ENCODE data around the gene RPAP3. TPM values are rescaled to one million over a fixed set of nuclear protein-coding genes. Genes with fewer than 3 reads are reported as not detected.

Gene RPAP3
- total RNA-seq, 1 donor from 2014 or later = 39.6 TPM

DNA sequence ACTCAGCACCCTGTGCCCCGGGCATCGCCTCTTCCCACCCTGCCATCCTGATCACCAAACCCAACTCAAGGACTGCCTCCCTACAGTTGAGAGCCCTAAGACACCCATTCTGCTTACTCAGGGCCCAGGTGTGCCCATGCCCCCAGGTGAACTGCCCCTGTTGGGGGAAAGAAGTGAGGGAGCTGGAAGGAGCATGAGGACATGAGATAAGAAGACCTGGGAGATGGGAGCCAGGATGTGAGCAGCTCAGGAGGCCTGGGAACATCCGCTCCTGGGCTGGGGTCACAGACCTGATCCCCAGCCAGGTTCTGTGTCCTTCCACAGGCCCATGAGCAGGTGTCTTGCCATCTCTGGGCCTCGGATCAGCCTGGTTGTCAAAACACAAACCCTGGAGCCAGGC, 46.3 kb upstream of the RPAP3 start:
- Mint-ChIP-seq H3K36me3 (peaks cover 4% of the 10 kb centered on the region), H3K27ac (no peak overlapping the region), H3K4me1 (peaks cover 41% of the 10 kb centered on the region), H3K27me3 (ENCODE audit: low read depth) (no peaks in the 10 kb centered on the region), H3K9me3 (no peaks in the 10 kb centered on the region), H3K4me3 (no peak overlapping the region)
- no peak for DNase-seq (ENCODE audit: low spot score in 2 of 2, unreplicated experiment in 2 of 2)
- no peak for TF ChIP-seq CTCF (IDR thresholded peaks at IDR 0.05; ENCODE audit: unreplicated experiment)

DNA sequence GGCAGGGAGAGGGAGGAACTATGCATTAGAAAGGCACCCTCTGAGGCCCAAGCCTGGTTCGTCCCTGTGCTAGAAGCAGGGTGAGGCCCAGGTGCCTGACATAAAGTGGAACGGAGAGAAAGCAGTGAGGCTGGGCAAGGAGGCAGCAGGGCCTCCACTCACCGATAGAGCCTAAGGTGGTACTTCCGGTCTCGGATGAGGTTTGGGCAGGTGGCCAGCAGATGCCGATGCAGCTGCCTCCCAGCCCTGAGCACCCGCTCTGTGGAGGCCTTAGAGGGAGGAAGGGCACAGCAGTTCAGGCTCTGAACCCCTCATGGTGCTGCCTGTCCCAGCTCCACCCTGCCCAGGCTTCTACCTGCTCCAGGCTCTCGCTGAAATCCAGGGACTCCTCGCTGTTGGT, 45.7 kb upstream of the RPAP3 start:
- peaks cover 4% of the 10 kb centered on the region for H3K36me3 Mint-ChIP-seq
- H3K4me1 Mint-ChIP-seq = peaks cover 38% of the 10 kb centered on the region
- TF ChIP-seq CTCF (IDR thresholded peaks at IDR 0.05; ENCODE audit: unreplicated experiment) = no peak
- H3K27me3 Mint-ChIP-seq (ENCODE audit: low read depth) = no peaks in the 10 kb centered on the region
- DNase-seq (ENCODE audit: low spot score in 2 of 2, unreplicated experiment in 2 of 2) = no peak
- no peaks in the 10 kb centered on the region for H3K9me3 Mint-ChIP-seq
- no peak overlapping the region for H3K4me3 Mint-ChIP-seq
- H3K27ac Mint-ChIP-seq = no peak overlapping the region

GRCh38 chr12:47750916-47751470, 45.2 kb upstream of the RPAP3 start:
- DNase-seq (ENCODE audit: low spot score in 2 of 2, unreplicated experiment in 2 of 2) = no peak
- TF ChIP-seq CTCF (IDR thresholded peaks at IDR 0.05; ENCODE audit: unreplicated experiment) = no peak
- Mint-ChIP-seq H3K4me1 (peaks cover 34% of the 10 kb centered on the region), H3K36me3 (peaks cover 4% of the 10 kb centered on the region), H3K27ac (no peak overlapping the region), H3K27me3 (ENCODE audit: low read depth) (no peaks in the 10 kb centered on the region), H3K9me3 (no peaks in the 10 kb centered on the region), H3K4me3 (no peak overlapping the region)

- no peak for DNase-seq (ENCODE audit: low spot score in 2 of 2, unreplicated experiment in 2 of 2)
- Mint-ChIP-seq H3K36me3 (peaks cover 4% of the 10 kb centered on the region), H3K27ac (no peak overlapping the region), H3K9me3 (no peaks in the 10 kb centered on the region), H3K4me3 (no peak overlapping the region), H3K4me1 (peaks cover 34% of the 10 kb centered on the region), H3K27me3 (ENCODE audit: low read depth) (no peaks in the 10 kb centered on the region)
- TF ChIP-seq CTCF (IDR thresholded peaks at IDR 0.05; ENCODE audit: unreplicated experiment) = no peak
Measured at GRCh38 chr12:47750229-47750798, 44.5 kb upstream of the RPAP3 start.

DNA sequence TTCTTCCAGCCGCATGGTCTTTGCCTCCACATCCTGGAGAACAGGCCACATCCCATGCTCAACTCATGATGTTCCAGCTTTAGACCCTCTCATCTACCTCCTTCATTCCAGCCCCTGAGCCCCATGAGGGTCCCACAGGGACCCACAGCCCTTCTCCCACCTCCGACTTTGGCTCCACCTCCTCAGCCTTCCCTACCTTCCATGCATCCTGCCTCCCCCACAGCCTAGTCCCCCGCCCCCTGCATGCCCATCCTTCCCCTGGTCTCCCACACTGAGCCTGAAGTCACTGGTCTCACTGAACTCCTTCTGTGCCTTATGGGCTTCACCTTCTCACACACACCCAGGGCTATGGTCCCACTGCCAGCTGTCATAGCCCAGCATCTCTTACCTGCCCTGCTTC, 43.1 kb upstream of the RPAP3 start:
- Mint-ChIP-seq H3K27me3 (ENCODE audit: low read depth) (no peaks in the 10 kb centered on the region), H3K4me3 (no peak overlapping the region), H3K4me1 (peaks cover 27% of the 10 kb centered on the region), H3K27ac (no peak overlapping the region), H3K36me3 (peaks cover 4% of the 10 kb centered on the region), H3K9me3 (no peaks in the 10 kb centered on the region)
- DNase-seq (ENCODE audit: low spot score in 2 of 2, unreplicated experiment in 2 of 2) = no peak
- no peak for TF ChIP-seq CTCF (IDR thresholded peaks at IDR 0.05; ENCODE audit: unreplicated experiment)

- Mint-ChIP-seq H3K27ac (no peak overlapping the region), H3K4me1 (peaks cover 23% of the 10 kb centered on the region), H3K36me3 (peaks cover 4% of the 10 kb centered on the region), H3K4me3 (no peak overlapping the region), H3K27me3 (ENCODE audit: low read depth) (no peaks in the 10 kb centered on the region), H3K9me3 (no peaks in the 10 kb centered on the region)
- no peak for DNase-seq (ENCODE audit: low spot score in 2 of 2, unreplicated experiment in 2 of 2)
- no peak for TF ChIP-seq CTCF (IDR thresholded peaks at IDR 0.05; ENCODE audit: unreplicated experiment)
Measured at GRCh38 chr12:47748507-47748828, 42.6 kb upstream of the RPAP3 start.

Data from mesothelial cell of epicardium (in vitro differentiated cells).